Measurements from ENCODE around the gene COL3A1. TPM values are rescaled to one million over a fixed set of nuclear protein-coding genes. Genes with fewer than 3 reads are reported as not detected.

COL3A1 gene
- total and polyA plus RNA-seq, 4 donors: 45.3 to 2,500 (median 369) TPM

DNA sequence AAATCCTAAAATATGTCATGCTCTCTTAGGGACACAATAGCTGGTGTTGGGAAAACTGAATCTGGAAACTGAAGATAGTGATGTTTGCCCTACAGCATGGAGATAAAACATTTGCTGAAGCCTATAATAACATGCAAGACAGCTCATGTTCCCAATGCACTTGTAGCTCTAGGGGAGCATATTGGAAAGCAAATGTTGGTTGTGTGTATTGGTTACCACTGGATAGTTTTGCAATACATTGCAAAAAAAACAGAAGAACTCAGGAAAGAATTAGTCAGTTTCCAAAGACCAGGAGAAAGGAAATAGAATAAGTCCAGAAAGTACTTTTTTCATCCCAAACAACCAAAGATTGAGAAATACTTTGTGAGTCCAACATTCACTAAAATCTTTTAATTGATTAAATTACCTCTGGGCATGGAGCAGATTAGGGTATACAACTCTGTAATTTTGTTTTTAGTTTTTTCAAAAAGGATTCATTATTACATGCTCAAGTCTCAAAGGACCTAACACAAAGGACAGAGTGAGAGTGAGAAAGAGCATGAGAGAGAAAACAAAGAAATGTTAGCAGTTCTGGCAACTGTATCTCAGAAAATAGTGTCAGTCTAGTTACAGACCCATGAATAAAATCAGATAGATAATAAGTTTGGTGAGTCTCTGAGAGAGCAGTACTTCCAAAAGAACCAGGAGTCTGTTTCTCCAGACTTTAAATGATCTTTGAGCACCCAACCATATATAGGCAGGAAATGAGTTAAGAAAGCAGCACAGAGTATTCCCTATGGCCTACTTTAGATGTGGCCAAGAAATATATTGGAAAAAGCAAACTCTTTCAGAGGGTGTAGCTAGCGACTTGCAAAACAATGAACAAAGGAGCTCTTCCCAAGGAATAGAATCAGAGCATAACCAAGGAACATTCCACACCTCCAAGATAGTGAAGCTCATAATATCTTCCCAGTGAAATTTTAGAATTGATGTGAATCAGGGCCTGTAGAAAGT, 36.6 kb upstream of the COL3A1 start:
- H3K27me3 ChIP-seq (ENCODE audit: control insufficient read depth in 3 of 3, insufficient read depth in 3 of 3, low read length in 2 of 3): no peaks in the 10 kb centered on the region
- no peak overlapping the region for H3K4me3 ChIP-seq
- peaks cover 0 to 6% (median 2%) of the 10 kb centered on the region in 5 donors for H3K4me1 ChIP-seq (ENCODE audit: control insufficient read depth in 5 of 5, insufficient read depth in 5 of 5, low read length in 5 of 5)
- WGBS, 2 donors: 77 to 84% methylated on average over 1 of the region's 1 CpG
- peak overlapping the region in 1 of 2 donors; percentile 75 for H3K27ac ChIP-seq (ENCODE audit: low read depth in 1 of 2, low read length in 1 of 2)
- H3K9ac ChIP-seq (ENCODE audit: insufficient read depth in 1 of 2, low read length in 2 of 2): no peak overlapping the region
- H3K36me3 ChIP-seq (ENCODE audit: control insufficient read depth in 4 of 4, insufficient read depth in 4 of 4, low read length in 4 of 4): no peaks in the 10 kb centered on the region
- DNase-seq (no peak), ATAC-seq (ENCODE audit: insufficient read depth, low FRiP score) (no peak)
- no peaks in the 10 kb centered on the region for H3K9me3 ChIP-seq (ENCODE audit: control insufficient read depth in 4 of 4, insufficient read depth in 3 of 4, low read length in 3 of 4)
- TF ChIP-seq, protein P1, sequence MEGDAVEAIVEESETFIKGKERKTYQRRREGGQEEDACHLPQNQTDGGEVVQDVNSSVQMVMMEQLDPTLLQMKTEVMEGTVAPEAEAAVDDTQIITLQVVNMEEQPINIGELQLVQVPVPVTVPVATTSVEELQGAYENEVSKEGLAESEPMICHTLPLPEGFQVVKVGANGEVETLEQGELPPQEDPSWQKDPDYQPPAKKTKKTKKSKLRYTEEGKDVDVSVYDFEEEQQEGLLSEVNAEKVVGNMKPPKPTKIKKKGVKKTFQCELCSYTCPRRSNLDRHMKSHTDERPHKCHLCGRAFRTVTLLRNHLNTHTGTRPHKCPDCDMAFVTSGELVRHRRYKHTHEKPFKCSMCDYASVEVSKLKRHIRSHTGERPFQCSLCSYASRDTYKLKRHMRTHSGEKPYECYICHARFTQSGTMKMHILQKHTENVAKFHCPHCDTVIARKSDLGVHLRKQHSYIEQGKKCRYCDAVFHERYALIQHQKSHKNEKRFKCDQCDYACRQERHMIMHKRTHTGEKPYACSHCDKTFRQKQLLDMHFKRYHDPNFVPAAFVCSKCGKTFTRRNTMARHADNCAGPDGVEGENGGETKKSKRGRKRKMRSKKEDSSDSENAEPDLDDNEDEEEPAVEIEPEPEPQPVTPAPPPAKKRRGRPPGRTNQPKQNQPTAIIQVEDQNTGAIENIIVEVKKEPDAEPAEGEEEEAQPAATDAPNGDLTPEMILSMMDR (IDR thresholded peaks at IDR 0.05; ENCODE audit: control extremely low read depth, extremely low read depth): no peak

DNA sequence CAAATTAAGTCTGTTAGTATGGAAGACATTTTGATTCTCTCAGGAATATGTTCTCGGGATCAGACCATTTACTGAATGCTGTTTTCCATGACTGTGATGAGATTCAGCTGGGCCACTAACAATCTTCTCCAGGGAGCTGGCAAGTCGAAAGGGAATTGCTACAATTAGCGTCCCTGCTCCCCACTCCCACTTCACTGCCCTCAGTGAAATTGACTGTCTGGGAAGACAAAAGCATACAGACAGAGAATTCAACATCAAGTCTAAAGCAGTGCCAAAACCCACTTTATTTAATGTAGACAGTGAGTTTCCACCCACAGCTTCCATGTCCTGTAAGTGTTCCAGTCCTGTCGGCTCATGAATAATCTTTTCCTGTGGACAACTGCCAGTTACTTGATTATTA, 34.0 kb upstream of the COL3A1 start:
- 49 to 70% methylated on average over 4 of the region's 4 CpGs for WGBS, 2 donors
- Histone ChIP-seq H3K36me3 (ENCODE audit: control insufficient read depth in 4 of 4, insufficient read depth in 4 of 4, low read length in 4 of 4) (no peaks in the 10 kb centered on the region), H3K27ac (ENCODE audit: low read depth in 1 of 2, low read length in 1 of 2) (no peak overlapping the region), H3K4me3 (no peak overlapping the region), H3K27me3 (ENCODE audit: control insufficient read depth in 3 of 3, insufficient read depth in 3 of 3, low read length in 2 of 3) (no peaks in the 10 kb centered on the region), H3K9ac (ENCODE audit: insufficient read depth in 1 of 2, low read length in 2 of 2) (peak overlapping the region in 1 of 2 donors; percentile 26), H3K9me3 (ENCODE audit: control insufficient read depth in 4 of 4, insufficient read depth in 3 of 4, low read length in 3 of 4) (peaks cover 0 to 6% (median 0%) of the 10 kb centered on the region in 4 donors), H3K4me1 (ENCODE audit: control insufficient read depth in 5 of 5, insufficient read depth in 5 of 5, low read length in 5 of 5) (peaks cover 0 to 6% (median 2%) of the 10 kb centered on the region in 5 donors)
- TF ChIP-seq, protein P1 (IDR thresholded peaks at IDR 0.05; ENCODE audit: control extremely low read depth, extremely low read depth): no peak
- ATAC-seq (ENCODE audit: insufficient read depth, low FRiP score) (no peak), DNase-seq (peak; percentile 83 to 97 (median 96))

GRCh38 chr2:188944442-188944841, 29.7 kb upstream of the COL3A1 start:
- Histone ChIP-seq H3K9ac (ENCODE audit: insufficient read depth in 1 of 2, low read length in 2 of 2) (no peak overlapping the region), H3K4me1 (ENCODE audit: control insufficient read depth in 5 of 5, insufficient read depth in 5 of 5, low read length in 5 of 5) (peaks cover 0 to 6% (median 0%) of the 10 kb centered on the region in 5 donors), H3K4me3 (no peak overlapping the region), H3K27me3 (ENCODE audit: control insufficient read depth in 3 of 3, insufficient read depth in 3 of 3, low read length in 2 of 3) (no peaks in the 10 kb centered on the region), H3K27ac (ENCODE audit: low read depth in 1 of 2, low read length in 1 of 2) (no peak overlapping the region), H3K9me3 (ENCODE audit: control insufficient read depth in 4 of 4, insufficient read depth in 3 of 4, low read length in 3 of 4) (peaks cover 0 to 6% (median 0%) of the 10 kb centered on the region in 4 donors), H3K36me3 (ENCODE audit: control insufficient read depth in 4 of 4, insufficient read depth in 4 of 4, low read length in 4 of 4) (no peaks in the 10 kb centered on the region)
- TF ChIP-seq, protein P1 (IDR thresholded peaks at IDR 0.05; ENCODE audit: control extremely low read depth, extremely low read depth): no peak
- DNase-seq: no peak
- ATAC-seq (ENCODE audit: insufficient read depth, low FRiP score): no peak
- WGBS, 2 donors: 93 to 94% methylated on average over 14 to 21 of the region's 21 CpGs

Data from lung (tissue), 12 donors.